Measurements from ENCODE around the gene C1orf232. TPM values are rescaled to one million over a fixed set of nuclear protein-coding genes. Genes with fewer than 3 reads are reported as not detected.

C1orf232 gene
- total RNA-seq, 1 experiment from 2014 or later, result not detected

- H3K27ac Mint-ChIP-seq, result no peak overlapping the region
These were observed 13.6 kb upstream of the C1orf232 start for GRCh38 chr1:26182383-26182696.

More at GRCh38 chr1:26182383-26182696, 13.6 kb upstream of the C1orf232 start:
- no peak overlapping the region for H2BK5ac ChIP-seq (ENCODE audit: insufficient read length, low read length)
- no peaks in the 10 kb centered on the region for H3K79me1 ChIP-seq (ENCODE audit: insufficient read depth, low read depth, low read length, poor library complexity, severe bottlenecking)
- no peak overlapping the region for H4K8ac ChIP-seq (replicated peaks; ENCODE audit: insufficient read length, low read depth, low read length)
- no peak overlapping the region for H3K4ac ChIP-seq (ENCODE audit: low read depth, low read length)
- no peaks in the 10 kb centered on the region for H3K9me3 ChIP-seq (ENCODE audit: control insufficient read depth, low read depth, low read length)
- H3K79me2 ChIP-seq (ENCODE audit: insufficient read depth, low read length), result no peaks in the 10 kb centered on the region
- no peak overlapping the region for H4K91ac ChIP-seq (ENCODE audit: insufficient read length, low read depth, low read length)
- peaks cover 2 to 10% of the 10 kb centered on the region in 2 experiments; a peak in 3 of 4 replicates for H3K4me1 Mint-ChIP-seq
- H2AK5ac ChIP-seq (ENCODE audit: insufficient read length, low read length), result no peak overlapping the region
- no peaks in the 10 kb centered on the region for H3K23me2 ChIP-seq (ENCODE audit: insufficient read length, low read depth, low read length, poor library complexity, severe bottlenecking)
- no peak overlapping the region for H2BK15ac ChIP-seq (ENCODE audit: low read depth, low read length)
- no peak overlapping the region for H3T11ph ChIP-seq (ENCODE audit: low read length)
- H3K36me3 Mint-ChIP-seq (ENCODE audit: insufficient read depth in 1 of 3, low read depth in 3 of 3), result peaks cover 0 to 37% (median 20%) of the 10 kb centered on the region in 3 experiments; a peak in 4 of 7 replicates
- no peaks in the 10 kb centered on the region for H3K27me3 ChIP-seq (ENCODE audit: insufficient read depth, low read length)
- H3K14ac ChIP-seq (ENCODE audit: insufficient read depth, low read length), result no peak overlapping the region
- TF ChIP-seq CTCF (conservative IDR thresholded peaks at IDR 0.05), result no peak
- no peak overlapping the region for H3K18ac ChIP-seq (ENCODE audit: insufficient read length, low read depth, low read length)
- WGBS (ENCODE audit: extremely low coverage, insufficient read length, low lambda C conversion rate), result no CpG with 5 or more reads among the region's 7 CpGs
- H3K4me1 ChIP-seq (ENCODE audit: insufficient read depth, low read length), result no peaks in the 10 kb centered on the region
- no peak overlapping the region for H2BK12ac ChIP-seq (ENCODE audit: insufficient read length, low read depth, low read length)
- H3K27ac ChIP-seq (ENCODE audit: insufficient read length, low read depth, low read length), result no peak overlapping the region
- no peaks in the 10 kb centered on the region for H3K27me3 Mint-ChIP-seq (ENCODE audit: low read depth)
- H4K5ac ChIP-seq (ENCODE audit: insufficient read length, low read depth, low read length), result no peak overlapping the region
- no peak overlapping the region for H3K9ac ChIP-seq (ENCODE audit: extremely low read depth, insufficient read length, low read length)
- H3K56ac ChIP-seq (ENCODE audit: insufficient read length, low read depth, low read length), result no peak overlapping the region
- no peak overlapping the region for H3K23ac ChIP-seq (ENCODE audit: insufficient read length, low read depth, low read length)
- no peaks in the 10 kb centered on the region for H3K9me3 Mint-ChIP-seq
- H2AFZ ChIP-seq (ENCODE audit: low read length), result no peak overlapping the region
- no peak overlapping the region for H3K4me2 ChIP-seq (ENCODE audit: insufficient read depth, insufficient read length, low read length)
- no peak overlapping the region for H2BK20ac ChIP-seq (ENCODE audit: low read depth, low read length, poor library complexity, severe bottlenecking)
- DNase-seq, result no peak
- no peak overlapping the region for H3K4me3 Mint-ChIP-seq
- H2BK120ac ChIP-seq (ENCODE audit: low read depth, low read length, poor library complexity, severe bottlenecking), result no peak overlapping the region
- no peaks in the 10 kb centered on the region for H4K20me1 ChIP-seq (ENCODE audit: control insufficient read depth, insufficient read depth, insufficient read length)

All from H9 (cell line).